Nephron progenitor cell (in vitro differentiated cells): ENCODE data around the gene PIP5K1B.

Source experiments
- DNase-seq: peaks from one replicate; pipeline ENCODE4 v3.0.0; 2021
- H3K27ac Mint-ChIP-seq: 2 replicates; pipeline ENCODE4 v1.8.0; 2021; ENCODE audit warnings: mild to moderate bottlenecking, moderate library complexity, mixed read lengths
- H3K27me3 Mint-ChIP-seq: 2 replicates; pipeline ENCODE4 v1.8.0; 2021; ENCODE audit warnings: mild to moderate bottlenecking, low read depth, mixed read lengths; ENCODE audit not compliant: poor library complexity
- H3K36me3 Mint-ChIP-seq: 2 replicates; pipeline ENCODE4 v1.8.0; 2021; ENCODE audit warnings: low read depth, mixed read lengths
- H3K4me1 Mint-ChIP-seq: 2 replicates; pipeline ENCODE4 v1.8.0; 2021; ENCODE audit warnings: mixed read lengths
- H3K4me3 Mint-ChIP-seq: 2 replicates; pipeline ENCODE4 v1.8.0; 2021; ENCODE audit warnings: mild to moderate bottlenecking, moderate library complexity, mixed read lengths
- H3K9me3 Mint-ChIP-seq: 2 replicates; pipeline ENCODE4 v1.8.0; 2021; ENCODE audit warnings: mild to moderate bottlenecking, moderate library complexity, mixed read lengths
- TF ChIP-seq, protein P1 (sequence below): fragments of 200-600 bp; sonication (generic); IDR thresholded peaks from 2 replicates; pipeline ENCODE4 v1.5.0; 2021; ENCODE audit warnings: antibody characterized with exemption

PIP5K1B gene

DNA sequence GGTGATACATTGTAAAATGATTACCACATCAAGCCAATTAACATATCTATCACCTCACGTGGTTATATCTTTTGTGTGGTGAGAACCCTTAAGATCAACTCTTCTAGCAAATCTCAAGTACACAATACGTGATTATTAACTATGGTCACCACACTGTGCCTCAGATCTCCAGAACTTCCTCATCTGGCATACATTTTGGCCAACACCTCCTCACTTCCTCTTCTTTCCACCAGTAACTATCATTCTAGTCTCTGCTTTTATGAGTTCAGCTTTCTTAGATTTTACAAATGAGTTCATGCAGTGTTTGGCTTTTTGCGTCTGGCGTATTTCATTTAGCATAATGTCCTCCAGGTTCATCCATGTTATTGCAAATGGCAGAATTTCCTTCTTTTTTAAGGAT, 273.0 kb downstream of the PIP5K1B start:
- peaks cover 6% of the 10 kb centered on the region for H3K27me3 Mint-ChIP-seq
- TF ChIP-seq, protein P1, sequence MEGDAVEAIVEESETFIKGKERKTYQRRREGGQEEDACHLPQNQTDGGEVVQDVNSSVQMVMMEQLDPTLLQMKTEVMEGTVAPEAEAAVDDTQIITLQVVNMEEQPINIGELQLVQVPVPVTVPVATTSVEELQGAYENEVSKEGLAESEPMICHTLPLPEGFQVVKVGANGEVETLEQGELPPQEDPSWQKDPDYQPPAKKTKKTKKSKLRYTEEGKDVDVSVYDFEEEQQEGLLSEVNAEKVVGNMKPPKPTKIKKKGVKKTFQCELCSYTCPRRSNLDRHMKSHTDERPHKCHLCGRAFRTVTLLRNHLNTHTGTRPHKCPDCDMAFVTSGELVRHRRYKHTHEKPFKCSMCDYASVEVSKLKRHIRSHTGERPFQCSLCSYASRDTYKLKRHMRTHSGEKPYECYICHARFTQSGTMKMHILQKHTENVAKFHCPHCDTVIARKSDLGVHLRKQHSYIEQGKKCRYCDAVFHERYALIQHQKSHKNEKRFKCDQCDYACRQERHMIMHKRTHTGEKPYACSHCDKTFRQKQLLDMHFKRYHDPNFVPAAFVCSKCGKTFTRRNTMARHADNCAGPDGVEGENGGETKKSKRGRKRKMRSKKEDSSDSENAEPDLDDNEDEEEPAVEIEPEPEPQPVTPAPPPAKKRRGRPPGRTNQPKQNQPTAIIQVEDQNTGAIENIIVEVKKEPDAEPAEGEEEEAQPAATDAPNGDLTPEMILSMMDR, result no peak
- no peak overlapping the region for H3K4me3 Mint-ChIP-seq
- no peak for DNase-seq
- H3K9me3 Mint-ChIP-seq, result peaks cover 23% of the 10 kb centered on the region
- H3K4me1 Mint-ChIP-seq, result peaks cover 45% of the 10 kb centered on the region
- H3K27ac Mint-ChIP-seq, result no peak overlapping the region
- peaks cover 20% of the 10 kb centered on the region for H3K36me3 Mint-ChIP-seq

DNA sequence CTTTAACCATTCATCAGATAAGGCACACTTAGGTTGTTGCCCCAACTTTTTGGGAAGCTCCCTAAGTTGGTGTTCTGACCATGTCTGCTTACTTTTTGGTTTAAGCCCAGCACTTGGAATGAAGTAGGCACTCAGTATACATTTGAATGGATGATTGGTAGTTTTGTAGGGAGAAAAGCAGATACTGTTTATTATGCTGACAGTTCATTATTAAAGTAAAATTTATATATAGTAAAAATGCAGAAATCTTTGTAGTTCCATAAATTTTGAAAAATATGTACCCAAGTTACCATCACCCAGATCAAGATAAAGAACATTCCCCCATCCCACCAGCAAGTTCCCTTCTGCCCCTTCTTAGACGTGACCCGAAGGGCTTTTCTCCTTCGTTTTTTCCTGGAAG, 273.5 kb downstream of the PIP5K1B start:
- no peak overlapping the region for H3K4me3 Mint-ChIP-seq
- peaks cover 50% of the 10 kb centered on the region for H3K4me1 Mint-ChIP-seq
- H3K27ac Mint-ChIP-seq, result no peak overlapping the region
- peaks cover 6% of the 10 kb centered on the region for H3K27me3 Mint-ChIP-seq
- no peak for DNase-seq
- H3K9me3 Mint-ChIP-seq, result peaks cover 23% of the 10 kb centered on the region
- peaks cover 20% of the 10 kb centered on the region for H3K36me3 Mint-ChIP-seq
- TF ChIP-seq, protein P1, result no peak

DNA sequence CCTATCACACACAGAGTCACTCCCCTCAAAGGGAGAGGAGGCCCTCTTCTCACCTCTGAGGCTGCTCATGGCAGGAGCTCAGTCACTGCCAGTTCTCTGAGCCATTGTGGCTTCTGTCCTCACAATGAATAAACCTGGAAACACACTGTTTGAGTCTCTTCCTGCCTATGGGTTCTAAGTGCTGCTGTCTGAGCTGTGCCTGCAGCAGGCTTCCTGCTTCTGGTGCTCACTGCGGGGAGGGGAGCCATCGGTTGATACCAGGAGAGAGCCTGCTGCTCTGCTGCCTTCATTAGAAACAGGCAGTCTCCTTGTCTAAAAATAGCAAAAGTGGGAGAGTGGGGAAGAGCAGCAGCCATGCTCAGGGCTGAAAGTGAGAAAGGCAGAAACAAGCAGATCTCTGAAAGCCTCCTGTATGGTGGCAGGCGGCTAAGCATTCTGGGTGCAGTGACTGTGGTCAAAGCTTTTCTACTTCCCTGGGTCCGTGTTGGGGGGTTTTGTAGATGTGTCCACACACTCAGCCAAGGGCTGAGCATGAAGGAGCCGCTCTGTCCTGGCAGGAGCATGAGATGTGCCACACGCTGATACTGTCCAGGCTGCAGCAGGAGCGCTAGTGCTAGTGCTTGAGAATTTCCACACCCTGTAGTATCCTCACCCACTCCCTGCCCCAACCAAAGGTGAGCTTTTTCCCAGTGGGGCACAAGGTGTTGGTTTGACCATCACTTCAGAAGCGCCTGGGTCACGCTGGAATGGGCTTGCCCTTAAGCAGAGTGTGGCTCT, 274.7 kb downstream of the PIP5K1B start:
- Mint-ChIP-seq H3K9me3 (peaks cover 23% of the 10 kb centered on the region), H3K4me3 (peak overlapping the region; percentile 25), H3K27ac (peak overlapping the region; percentile 92), H3K36me3 (peaks cover 20% of the 10 kb centered on the region), H3K27me3 (peaks cover 6% of the 10 kb centered on the region), H3K4me1 (peaks cover 62% of the 10 kb centered on the region)
- TF ChIP-seq, protein P1, result no peak
- DNase-seq, result no peak

DNA sequence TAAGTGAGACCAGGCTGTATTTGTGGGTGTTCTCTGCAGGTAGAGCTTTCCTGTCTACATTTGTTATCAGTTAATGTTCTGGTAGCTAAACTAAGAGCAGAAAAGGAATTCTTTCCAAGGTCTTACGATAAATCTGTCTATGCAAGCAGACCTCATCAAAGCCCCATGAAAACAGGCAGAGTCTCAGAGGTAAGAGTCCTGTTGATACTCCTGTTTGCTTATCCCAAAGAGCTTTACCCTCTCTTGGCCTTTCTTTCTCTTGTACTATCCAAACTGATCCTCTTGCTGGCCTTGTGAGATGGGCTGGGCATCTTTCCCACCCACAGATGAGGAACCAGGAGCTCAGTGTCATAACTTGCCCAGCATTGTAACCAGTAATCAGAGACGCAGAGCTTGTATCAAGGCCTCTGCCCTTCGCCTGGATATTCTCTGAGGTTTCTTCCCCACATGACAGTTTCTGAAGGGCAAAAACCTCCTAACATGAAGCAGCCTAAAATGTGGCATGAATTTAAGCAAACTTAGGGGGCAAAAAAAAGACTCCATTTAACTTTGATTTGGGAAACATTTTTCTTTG, 275.4 kb downstream of the PIP5K1B start:
- H3K9me3 Mint-ChIP-seq, result peaks cover 23% of the 10 kb centered on the region
- DNase-seq, result no peak

DNA sequence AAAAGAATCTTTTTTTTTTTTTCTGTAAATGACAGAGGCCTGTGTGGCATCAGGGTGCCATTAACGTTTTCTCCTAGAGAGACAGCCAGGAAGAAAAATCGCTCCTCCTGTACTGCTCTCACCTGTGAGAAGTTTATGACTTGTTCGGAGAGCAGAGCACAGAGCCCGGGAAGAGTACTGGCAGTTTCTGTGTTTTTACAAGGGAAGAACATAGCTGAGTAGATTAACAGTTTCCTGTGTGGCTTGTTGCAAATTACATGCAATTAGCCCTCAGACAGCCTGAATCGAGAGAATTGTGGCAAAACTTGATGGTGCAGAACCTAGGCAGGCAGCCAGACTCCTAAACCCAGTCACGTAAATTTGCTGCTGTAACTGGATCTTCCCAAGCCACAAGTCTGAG, 276.7 kb downstream of the PIP5K1B start:
- Mint-ChIP-seq H3K4me3 (peak overlapping the region; percentile 40), H3K27ac (peak overlapping the region; percentile 97), H3K27me3 (peaks cover 6% of the 10 kb centered on the region), H3K9me3 (peaks cover 11% of the 10 kb centered on the region), H3K36me3 (peaks cover 11% of the 10 kb centered on the region), H3K4me1 (peaks cover 63% of the 10 kb centered on the region)
- peak; percentile 43 for DNase-seq
- TF ChIP-seq, protein P1, result no peak

More for the DNA sequence above, 275.4 kb downstream of the PIP5K1B start:
- TF ChIP-seq, protein P1, result no peak
- peak overlapping the region; percentile 62 for H3K27ac Mint-ChIP-seq
- peaks cover 63% of the 10 kb centered on the region for H3K4me1 Mint-ChIP-seq
- peaks cover 6% of the 10 kb centered on the region for H3K27me3 Mint-ChIP-seq
- peak overlapping the region; percentile 33 for H3K4me3 Mint-ChIP-seq
- peaks cover 20% of the 10 kb centered on the region for H3K36me3 Mint-ChIP-seq
